GM21390 (cell line): Measurements from ENCODE around the gene FAM20C.
"Not testable (repeated sequence)": the region's sequence is repeated elsewhere in the genome, so short reads cannot be mapped to it uniquely, and the experiment has no call there.

Experiments
- ATAC-seq: cut with Tn5 transposase; IDR thresholded peaks from one replicate; pipeline ENCODE4 v1.9.1; 2021; ENCODE audit not compliant: unreplicated experiment

FAM20C gene

GRCh38 chr7:240146-240676 is 47.8 kb downstream of the FAM20C start:
- no peak for ATAC-seq

GRCh38 chr7:240887-241421 is 48.6 kb downstream of the FAM20C start:
- no peak for ATAC-seq

DNA sequence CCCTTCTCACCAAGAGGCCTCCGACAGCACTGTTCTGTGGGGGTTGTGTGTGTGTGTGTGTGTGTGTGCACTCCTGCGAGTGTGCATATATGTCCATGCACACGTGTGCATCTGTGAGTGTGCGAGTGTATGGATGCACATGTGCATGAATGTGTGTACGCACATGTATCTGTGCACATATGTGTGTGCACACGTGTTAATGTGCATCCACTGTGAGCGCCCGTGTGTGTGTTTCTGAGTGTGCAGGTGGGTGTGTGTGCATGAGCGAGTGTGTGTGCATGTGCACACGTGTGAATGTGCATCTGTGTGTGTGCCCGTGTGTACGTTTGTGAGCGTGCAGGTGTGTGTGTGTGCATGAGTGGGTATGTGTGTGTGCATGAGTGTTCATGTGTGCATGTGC is 49.1 kb downstream of the FAM20C start:
- no peak for ATAC-seq

DNA sequence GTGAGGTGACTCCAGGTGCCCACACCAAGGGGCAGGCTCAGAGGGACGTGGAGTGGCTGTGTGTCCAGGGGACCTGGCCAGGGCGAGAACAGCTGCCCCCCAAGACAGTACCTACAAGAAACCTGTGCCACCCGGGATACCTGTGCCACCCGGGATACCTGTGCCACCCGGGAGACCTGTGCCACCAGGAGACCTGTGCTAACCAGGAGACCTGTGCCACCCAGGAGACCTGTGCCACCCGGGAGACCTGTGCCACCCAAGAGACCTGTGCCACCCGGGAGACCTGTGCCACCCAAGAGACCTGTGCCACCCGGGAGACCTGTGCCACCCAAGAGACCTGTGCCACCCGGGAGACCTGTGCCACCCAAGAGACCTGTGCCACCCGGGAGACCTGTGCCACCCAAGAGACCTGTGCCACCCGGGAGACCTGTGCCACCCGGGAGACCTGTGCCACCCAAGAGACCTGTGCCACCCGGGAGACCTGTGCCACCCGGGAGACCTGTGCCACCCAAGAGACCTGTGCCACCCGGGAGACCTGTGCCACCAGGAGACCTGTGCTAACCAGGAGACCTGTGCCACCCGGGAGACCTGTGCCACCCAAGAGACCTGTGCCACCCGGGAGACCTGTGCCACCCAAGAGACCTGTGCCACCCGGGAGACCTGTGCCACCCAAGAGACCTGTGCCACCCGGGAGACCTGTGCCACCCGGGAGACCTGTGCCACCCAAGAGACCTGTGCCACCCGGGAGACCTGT is 50.6 kb downstream of the FAM20C start:
- not testable (repeated sequence) for ATAC-seq

DNA sequence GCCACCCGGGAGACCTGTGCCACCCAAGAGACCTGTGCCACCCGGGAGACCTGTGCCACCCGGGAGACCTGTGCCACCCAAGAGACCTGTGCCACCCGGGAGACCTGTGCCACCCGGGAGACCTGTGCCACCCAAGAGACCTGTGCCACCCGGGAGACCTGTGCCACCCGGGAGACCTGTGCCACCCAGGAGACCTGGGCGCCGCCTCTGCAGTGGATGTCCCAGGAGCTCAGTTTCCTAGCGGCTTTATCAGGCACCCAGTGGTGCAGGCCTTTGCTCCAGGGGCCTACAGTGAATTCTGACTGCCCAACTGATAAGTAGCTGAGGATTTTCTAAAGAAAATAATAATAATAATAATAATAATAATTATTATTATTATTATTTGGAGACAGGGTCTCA is 51.2 kb downstream of the FAM20C start:
- ATAC-seq, result not testable (repeated sequence)

DNA sequence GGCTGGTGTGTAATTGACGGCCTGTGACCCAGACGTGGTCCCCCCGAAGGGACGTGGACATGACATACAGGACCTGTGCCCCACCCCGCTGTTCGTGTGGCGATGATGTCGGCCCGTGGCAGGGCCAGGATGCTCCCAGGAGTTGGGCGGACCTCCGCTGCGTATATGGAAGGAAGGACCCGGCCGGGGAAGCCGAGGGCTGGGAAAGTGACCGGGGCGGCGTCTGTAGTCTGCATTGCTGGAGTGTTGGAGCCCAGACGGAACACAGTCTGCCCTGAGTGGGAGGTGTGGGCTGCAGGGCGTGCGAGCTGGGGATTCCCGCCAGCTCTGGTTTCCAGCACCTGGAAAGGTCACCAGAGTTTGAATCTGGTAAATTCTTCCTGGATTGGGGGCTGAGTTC is 52.6 kb downstream of the FAM20C start:
- ATAC-seq, result no peak

DNA sequence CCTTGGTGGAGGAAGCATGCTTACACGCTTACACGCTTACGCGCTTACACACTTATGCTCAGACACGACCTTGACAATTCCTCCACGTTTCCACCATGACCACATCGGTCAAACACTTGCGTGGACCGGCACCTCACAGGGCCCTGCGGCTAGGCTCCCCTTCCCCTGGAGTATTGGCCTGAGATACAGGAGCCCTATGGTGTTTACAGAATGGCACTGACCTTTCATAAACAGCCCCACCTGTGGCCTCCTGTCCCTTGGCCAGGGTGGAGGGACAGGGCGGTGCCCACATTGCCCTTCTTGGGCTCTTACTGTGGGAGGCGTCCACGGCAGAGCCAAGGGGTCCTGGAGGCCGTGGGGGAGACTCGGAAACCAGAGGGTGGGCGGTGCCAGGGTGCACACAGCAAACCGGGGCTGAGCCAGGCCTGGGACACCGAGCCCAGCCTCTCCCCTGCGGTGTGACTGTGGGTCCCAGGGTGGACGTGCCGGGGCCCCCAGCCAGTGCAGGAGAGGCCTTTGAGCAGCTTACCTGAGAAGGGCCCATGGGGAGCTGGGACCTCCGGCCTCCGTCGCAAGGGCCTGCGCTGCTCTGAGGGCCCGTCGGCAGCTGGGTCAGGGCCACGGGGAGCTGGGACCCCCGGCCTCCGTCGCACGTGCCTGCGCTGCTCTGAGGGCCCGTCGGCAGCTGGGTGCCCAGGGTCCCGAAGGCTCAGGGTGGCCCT is 53.4 kb downstream of the FAM20C start:
- no peak for ATAC-seq

DNA sequence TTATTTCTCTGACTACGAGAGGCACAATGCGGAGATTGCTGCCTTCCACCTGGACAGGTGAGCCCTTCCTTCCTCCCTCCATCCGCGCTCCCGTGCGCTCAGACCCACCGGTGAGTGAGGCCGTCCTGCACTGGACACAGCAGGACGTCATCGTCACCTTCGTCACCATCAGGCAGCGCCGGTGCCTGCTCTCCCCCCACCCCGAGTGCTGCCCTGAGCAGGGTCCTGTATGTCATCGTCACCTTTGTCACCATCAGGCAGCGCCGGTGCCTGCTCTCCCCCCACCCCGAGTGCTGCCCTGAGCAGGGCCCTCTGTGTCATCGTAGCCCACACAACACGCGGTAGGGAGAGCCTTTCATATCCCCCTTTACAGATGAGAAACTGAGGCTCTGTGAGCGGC is 54.1 kb downstream of the FAM20C start:
- ATAC-seq, result no peak

DNA sequence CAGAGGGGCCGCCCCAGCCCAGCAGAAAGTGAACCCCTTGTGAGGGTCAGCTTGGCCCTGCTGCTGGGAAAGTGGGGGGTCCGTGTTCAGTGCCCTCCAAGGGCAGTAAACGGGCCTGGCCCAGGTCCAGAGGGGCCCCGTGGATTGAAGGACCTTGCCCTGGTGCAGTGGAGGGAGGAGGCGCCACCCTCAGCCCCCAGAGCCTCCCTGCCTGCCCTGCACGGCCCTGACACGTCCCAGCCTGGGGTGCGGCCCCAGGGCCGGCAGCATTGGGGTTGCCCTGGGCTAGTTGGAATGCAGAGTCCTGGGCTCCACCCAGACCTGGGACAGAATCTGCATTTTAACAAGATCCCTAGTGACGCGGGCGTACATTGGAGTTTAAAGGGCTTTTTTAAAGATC is 54.8 kb downstream of the FAM20C start:
- no peak for ATAC-seq

- no peak for ATAC-seq
These were observed 55.3 kb downstream of the FAM20C start for GRCh38 chr7:247636-248035.

GRCh38 chr7:248732-249435 is 56.5 kb downstream of the FAM20C start:
- no peak for ATAC-seq

DNA sequence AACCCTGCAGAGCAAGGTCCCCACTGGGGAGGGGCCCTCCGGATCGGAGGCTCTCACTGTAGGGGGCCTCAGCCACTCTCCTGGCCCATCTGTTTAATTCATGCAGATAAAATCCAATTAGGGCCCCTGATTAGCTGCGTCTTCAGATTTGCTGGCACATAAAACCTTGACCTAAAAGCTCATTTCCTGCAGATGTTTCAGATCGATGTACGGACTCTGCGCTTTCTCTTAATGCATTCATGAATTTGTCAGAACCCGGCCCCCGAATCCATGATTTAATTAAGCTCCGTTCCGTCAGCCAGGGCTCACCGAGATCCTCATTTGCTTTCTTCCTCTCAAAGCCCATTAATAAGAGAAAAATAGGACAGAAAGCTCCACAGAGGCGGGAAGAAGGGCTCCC is 57.6 kb downstream of the FAM20C start:
- no peak for ATAC-seq

- no peak for ATAC-seq
These were observed 58.2 kb downstream of the FAM20C start for GRCh38 chr7:250523-250922.

- ATAC-seq, result no peak
These were observed 58.6 kb downstream of the FAM20C start for GRCh38 chr7:251005-251404.

- ATAC-seq, result no peak
These were observed 59.2 kb downstream of the FAM20C start for GRCh38 chr7:251446-252175.

- ATAC-seq, result no peak
These were observed 60.0 kb downstream of the FAM20C start for GRCh38 chr7:252216-252965.

- no peak for ATAC-seq
These were observed 60.6 kb downstream of the FAM20C start for GRCh38 chr7:252981-253380.

- no peak for ATAC-seq
These were observed 61.4 kb downstream of the FAM20C start for GRCh38 chr7:253581-254336.

DNA sequence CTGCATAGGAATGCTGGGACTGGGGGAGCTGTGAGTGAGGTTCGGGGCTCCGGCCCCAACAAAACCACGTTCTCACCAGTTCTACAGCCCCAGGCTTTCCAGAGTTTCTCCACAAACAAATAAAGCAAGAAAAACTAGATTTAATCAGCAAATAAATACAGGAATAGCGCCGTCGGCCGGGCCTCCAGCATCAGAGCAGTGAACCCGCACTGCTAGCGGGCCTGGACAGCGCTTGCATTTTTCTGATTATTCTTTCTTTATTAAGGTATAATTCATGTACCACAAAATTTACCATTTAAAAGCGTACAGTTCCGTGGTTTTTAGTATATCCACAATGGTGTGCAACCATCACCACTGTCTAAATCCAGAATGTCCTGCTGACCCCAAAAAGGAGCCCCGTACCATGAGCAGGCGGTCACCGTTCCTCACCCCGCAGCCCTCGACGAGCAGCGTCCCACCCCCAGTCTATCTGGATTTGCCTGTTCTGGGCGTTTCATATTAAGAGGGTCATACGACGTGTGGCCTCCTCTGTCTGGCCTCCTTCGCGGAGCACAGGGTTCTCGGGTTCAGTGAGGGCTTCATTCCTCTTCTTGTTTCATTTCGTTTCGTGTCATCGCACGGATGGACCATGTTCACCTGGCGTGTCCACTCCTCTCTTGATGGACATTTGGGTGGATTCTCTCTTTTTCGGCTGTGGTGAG is 62.1 kb downstream of the FAM20C start:
- ATAC-seq, result no peak
